ENCODE measurements around the gene KRT6C. TPM values are rescaled to one million over a fixed set of nuclear protein-coding genes. Genes with fewer than 3 reads are reported as not detected.
A peak's percentile ranks its signal among the peaks of the same experiment; 100 is the strongest.

Gene KRT6C
- total RNA-seq, 2 donors from 2014 or later = not detected

- 71% methylated on average over 5 of the region's 5 CpGs for WGBS, 2 donors
- no peak for ATAC-seq
- intact Hi-C loops (cut with DNase I) = no loop called here
- TF ChIP-seq POLR2A (IDR thresholded peaks at IDR 0.05) = no peak
- TF ChIP-seq, protein P1, sequence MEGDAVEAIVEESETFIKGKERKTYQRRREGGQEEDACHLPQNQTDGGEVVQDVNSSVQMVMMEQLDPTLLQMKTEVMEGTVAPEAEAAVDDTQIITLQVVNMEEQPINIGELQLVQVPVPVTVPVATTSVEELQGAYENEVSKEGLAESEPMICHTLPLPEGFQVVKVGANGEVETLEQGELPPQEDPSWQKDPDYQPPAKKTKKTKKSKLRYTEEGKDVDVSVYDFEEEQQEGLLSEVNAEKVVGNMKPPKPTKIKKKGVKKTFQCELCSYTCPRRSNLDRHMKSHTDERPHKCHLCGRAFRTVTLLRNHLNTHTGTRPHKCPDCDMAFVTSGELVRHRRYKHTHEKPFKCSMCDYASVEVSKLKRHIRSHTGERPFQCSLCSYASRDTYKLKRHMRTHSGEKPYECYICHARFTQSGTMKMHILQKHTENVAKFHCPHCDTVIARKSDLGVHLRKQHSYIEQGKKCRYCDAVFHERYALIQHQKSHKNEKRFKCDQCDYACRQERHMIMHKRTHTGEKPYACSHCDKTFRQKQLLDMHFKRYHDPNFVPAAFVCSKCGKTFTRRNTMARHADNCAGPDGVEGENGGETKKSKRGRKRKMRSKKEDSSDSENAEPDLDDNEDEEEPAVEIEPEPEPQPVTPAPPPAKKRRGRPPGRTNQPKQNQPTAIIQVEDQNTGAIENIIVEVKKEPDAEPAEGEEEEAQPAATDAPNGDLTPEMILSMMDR (IDR thresholded peaks at IDR 0.05) = no peak
- Histone ChIP-seq H3K4me3 (no peak overlapping the region), H3K9me3 (no peaks in the 10 kb centered on the region), H3K4me1 (no peaks in the 10 kb centered on the region), H3K36me3 (replicated peaks in 1 of 2; ENCODE audit: insufficient read depth in 1 of 2, low read depth in 2 of 2) (no peaks in the 10 kb centered on the region), H3K27ac (no peak overlapping the region), H3K27me3 (no peaks in the 10 kb centered on the region)
- DNase-seq = no peak
These were observed 26.4 kb upstream of the KRT6C start for GRCh38 chr12:52499806-52500560.

DNA sequence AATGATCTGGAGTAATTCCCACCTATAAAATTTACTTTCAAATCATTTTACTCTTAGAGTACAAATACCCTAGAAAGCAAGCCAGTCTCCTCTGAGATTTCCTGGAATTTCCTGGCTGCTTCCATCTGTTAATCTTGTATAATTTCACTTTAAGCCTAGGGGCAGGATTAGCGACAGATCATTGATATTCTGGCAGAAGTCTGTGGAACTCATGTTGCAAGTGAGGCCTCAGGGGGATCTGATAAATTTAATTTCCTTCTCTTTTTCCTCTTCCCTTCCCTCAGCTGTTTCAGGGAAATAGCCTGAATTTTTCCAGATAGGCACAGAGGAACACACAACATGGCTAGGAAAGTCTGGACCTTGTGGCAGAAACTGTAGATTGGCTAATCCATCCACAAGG lies 25.3 kb upstream of the KRT6C start:
- Histone ChIP-seq H3K27me3 (no peaks in the 10 kb centered on the region), H3K36me3 (replicated peaks in 1 of 2; ENCODE audit: insufficient read depth in 1 of 2, low read depth in 2 of 2) (no peaks in the 10 kb centered on the region), H3K27ac (no peak overlapping the region), H3K4me1 (no peaks in the 10 kb centered on the region), H3K9me3 (no peaks in the 10 kb centered on the region), H3K4me3 (no peak overlapping the region)
- ATAC-seq (no peak), DNase-seq (no peak)
- TF ChIP-seq, protein P1 (IDR thresholded peaks at IDR 0.05) = no peak
- no peak for TF ChIP-seq POLR2A (IDR thresholded peaks at IDR 0.05)
- intact Hi-C loops (cut with DNase I) = no loop called here
- WGBS, 2 donors = 35 to 85% methylated on average over 1 of the region's 1 CpG

GRCh38 chr12:52497975-52498374 lies 24.4 kb upstream of the KRT6C start:
- ATAC-seq (no peak), DNase-seq (no peak)
- H3K36me3 ChIP-seq (replicated peaks in 1 of 2; ENCODE audit: insufficient read depth in 1 of 2, low read depth in 2 of 2) = no peaks in the 10 kb centered on the region
- H3K4me3 ChIP-seq = no peak overlapping the region
- no peaks in the 10 kb centered on the region for H3K4me1 ChIP-seq
- H3K9me3 ChIP-seq = no peaks in the 10 kb centered on the region
- intact Hi-C loops (cut with DNase I) = no loop called here
- H3K27me3 ChIP-seq = no peaks in the 10 kb centered on the region
- 81 to 83% methylated on average over 7 of the region's 7 CpGs for WGBS, 2 donors
- TF ChIP-seq, protein P1 (IDR thresholded peaks at IDR 0.05) = no peak
- no peak for TF ChIP-seq POLR2A (IDR thresholded peaks at IDR 0.05)
- H3K27ac ChIP-seq = no peak overlapping the region

GRCh38 chr12:52496590-52497071 lies 23.0 kb upstream of the KRT6C start:
- DNase-seq (peak in 1 of 4 donors; percentile 6), ATAC-seq (no peak)
- H3K36me3 ChIP-seq (replicated peaks in 1 of 2; ENCODE audit: insufficient read depth in 1 of 2, low read depth in 2 of 2) = no peaks in the 10 kb centered on the region
- intact Hi-C loops (cut with DNase I) = no loop called here
- no peaks in the 10 kb centered on the region for H3K9me3 ChIP-seq
- no peak overlapping the region for H3K27ac ChIP-seq
- no peak for TF ChIP-seq POLR2A (IDR thresholded peaks at IDR 0.05)
- TF ChIP-seq, protein P1 (IDR thresholded peaks at IDR 0.05) = no peak
- no peaks in the 10 kb centered on the region for H3K4me1 ChIP-seq
- H3K27me3 ChIP-seq = no peaks in the 10 kb centered on the region
- no peak overlapping the region for H3K4me3 ChIP-seq
- 82 to 85% methylated on average over 4 of the region's 4 CpGs for WGBS, 2 donors

GRCh38 chr12:52496054-52496453 lies 22.4 kb upstream of the KRT6C start:
- no peak for TF ChIP-seq POLR2A (IDR thresholded peaks at IDR 0.05)
- TF ChIP-seq, protein P1 (IDR thresholded peaks at IDR 0.05) = no peak
- intact Hi-C loops (cut with DNase I) = no loop called here
- no peak for ATAC-seq

More at GRCh38 chr12:52496054-52496453, 22.4 kb upstream of the KRT6C start:
- Histone ChIP-seq H3K9me3 (no peaks in the 10 kb centered on the region), H3K4me1 (no peaks in the 10 kb centered on the region), H3K27ac (no peak overlapping the region), H3K36me3 (replicated peaks in 1 of 2; ENCODE audit: insufficient read depth in 1 of 2, low read depth in 2 of 2) (no peaks in the 10 kb centered on the region), H3K4me3 (no peak overlapping the region), H3K27me3 (no peaks in the 10 kb centered on the region)
- DNase-seq = no peak
- WGBS, 2 donors = 34 to 65% methylated on average over 2 of the region's 2 CpGs
